22Rv1 (cell line): ENCODE measurements around the gene NR2F1-AS1.

ENCODE experiments used
- H3K27ac ChIP-seq: fragments of 450-650 bp; 2 replicates; pipeline ENCODE4 v1.5.1; 2017
- CTCF ChIP-seq: fragments of 450-650 bp; IDR thresholded peaks from 2 replicates; pipeline ENCODE4 v1.5.1; 2017; ENCODE audit warnings: mild to moderate bottlenecking
- ZFX ChIP-seq: fragments of 450-650 bp; IDR thresholded peaks from 2 replicates; pipeline ENCODE4 v1.6.1; 2017; ENCODE audit warnings: antibody characterized with exemption, borderline replicate concordance

NR2F1-AS1 gene

GRCh38 chr5:93427316-93427715 lies 153.7 kb downstream of the NR2F1-AS1 start:
- no peak overlapping the region for H3K27ac ChIP-seq
- TF ChIP-seq CTCF, result no peak
- TF ChIP-seq ZFX, result no peak

GRCh38 chr5:93425096-93425495 lies 155.9 kb downstream of the NR2F1-AS1 start:
- TF ChIP-seq CTCF (no peak), ZFX (no peak)
- no peak overlapping the region for H3K27ac ChIP-seq

GRCh38 chr5:93423300-93423699 lies 157.7 kb downstream of the NR2F1-AS1 start:
- no peak overlapping the region for H3K27ac ChIP-seq
- TF ChIP-seq ZFX (no peak), CTCF (no peak)

GRCh38 chr5:93422652-93423280 lies 158.3 kb downstream of the NR2F1-AS1 start:
- no peak for TF ChIP-seq CTCF
- TF ChIP-seq ZFX, result no peak
- H3K27ac ChIP-seq, result no peak overlapping the region

GRCh38 chr5:93421987-93422401 lies 159.0 kb downstream of the NR2F1-AS1 start:
- TF ChIP-seq ZFX (no peak), CTCF (no peak)
- H3K27ac ChIP-seq, result no peak overlapping the region

- no peak overlapping the region for H3K27ac ChIP-seq
- no peak for TF ChIP-seq CTCF
- TF ChIP-seq ZFX, result no peak
These were observed 159.6 kb downstream of the NR2F1-AS1 start for GRCh38 chr5:93421468-93421867.

GRCh38 chr5:93417490-93417889 lies 163.5 kb downstream of the NR2F1-AS1 start:
- TF ChIP-seq CTCF (no peak), ZFX (no peak)
- no peak overlapping the region for H3K27ac ChIP-seq
